ENCODE data around the gene PPAN.

PPAN gene

DNA sequence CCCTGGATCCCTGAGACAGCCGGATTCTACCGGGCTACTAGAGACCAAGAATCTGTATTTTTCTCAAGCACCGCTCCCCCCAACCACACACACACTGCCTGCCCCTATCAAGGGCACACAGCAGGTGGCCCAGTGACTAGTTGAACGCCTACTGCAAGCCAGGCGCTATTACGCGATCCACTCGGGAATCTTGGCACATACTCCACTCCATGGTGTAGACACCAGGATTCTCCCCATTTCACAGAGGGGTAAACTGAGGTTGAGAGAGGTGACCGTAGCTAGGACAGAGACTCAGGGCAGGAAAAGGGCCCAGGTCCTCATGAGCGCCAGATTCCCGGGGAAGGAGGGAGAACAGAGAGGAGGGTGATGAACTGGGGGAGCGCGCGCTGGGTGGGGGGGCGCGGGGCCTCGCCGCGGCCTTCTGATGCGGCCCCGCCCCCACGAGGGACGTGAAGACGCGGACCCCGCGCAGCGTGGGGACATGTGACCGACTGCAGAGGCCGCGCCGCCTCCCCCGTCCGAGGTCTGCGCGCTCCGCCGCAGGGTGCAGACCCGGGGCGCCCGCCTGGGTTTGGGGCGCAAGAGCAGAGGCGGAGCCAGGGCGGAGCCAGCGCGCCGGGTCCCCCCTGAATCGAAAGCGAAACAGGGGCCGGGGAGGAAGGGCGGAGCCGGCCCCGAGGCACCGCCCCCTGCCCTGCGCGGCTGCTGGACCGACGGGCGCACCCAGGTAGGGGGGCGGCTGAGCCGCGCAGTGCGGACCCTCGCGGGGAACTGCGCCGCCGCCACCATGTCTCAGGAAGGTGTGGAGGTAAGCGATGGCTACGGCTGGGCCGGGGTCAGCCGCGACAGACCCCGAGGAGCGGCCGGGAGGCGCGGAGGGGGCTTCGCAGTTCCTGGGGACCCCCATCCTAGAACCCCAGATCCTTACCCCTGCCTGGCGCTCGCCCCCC, 20.2 kb upstream of the PPAN start, which contains the start of gene SHFL:
Gene SHFL (plus strand): TSS at position 677 of the 950 bp plus-strand sequence. CDS start 111 bp downstream, at position 788.
- H3K27ac ChIP-seq (ENCODE audit: extremely low read depth, low read depth, low read length) = no peak within 1 kb of the TSS; the same call in 1 of the 2 replicates
- no peaks in the 10 kb centered on the region for H3K36me3 ChIP-seq (ENCODE audit: control insufficient read depth in 2 of 2, insufficient read depth in 1 of 2, low read length in 2 of 2)
- CTCF ChIA-PET = no interaction called here
- H3K4me1 ChIP-seq (ENCODE audit: control insufficient read depth, insufficient read depth, low read length) = no peaks in the 10 kb centered on the region
- POLR2A ChIA-PET = interaction anchor here (0.6 kb wide), 1 partner anchor 1621 kb away, joined by 5 read pairs; no protein-coding TSS in a partner anchor
- no peaks in the 10 kb centered on the region for H3K9me3 ChIP-seq (ENCODE audit: control insufficient read depth, insufficient read depth, low read depth, low read length)
- peak within 1 kb of the TSS; percentile 57 for H3K4me3 ChIP-seq (ENCODE audit: low read depth, low read length)
- TF ChIP-seq, protein P1, sequence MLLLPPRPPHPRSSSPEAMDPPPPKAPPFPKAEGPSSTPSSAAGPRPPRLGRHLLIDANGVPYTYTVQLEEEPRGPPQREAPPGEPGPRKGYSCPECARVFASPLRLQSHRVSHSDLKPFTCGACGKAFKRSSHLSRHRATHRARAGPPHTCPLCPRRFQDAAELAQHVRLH (tag by site-specific recombination; IDR thresholded peaks at IDR 0.05) = peak; percentile 83
- 0 out of 2 replicates have a peak, but pooled peaks have one; percentile 30 for TF ChIP-seq ZNF391 (tag by site-specific recombination; IDR thresholded peaks at IDR 0.05; ENCODE audit: borderline replicate concordance, low read depth)
- TF ChIP-seq, protein P2, sequence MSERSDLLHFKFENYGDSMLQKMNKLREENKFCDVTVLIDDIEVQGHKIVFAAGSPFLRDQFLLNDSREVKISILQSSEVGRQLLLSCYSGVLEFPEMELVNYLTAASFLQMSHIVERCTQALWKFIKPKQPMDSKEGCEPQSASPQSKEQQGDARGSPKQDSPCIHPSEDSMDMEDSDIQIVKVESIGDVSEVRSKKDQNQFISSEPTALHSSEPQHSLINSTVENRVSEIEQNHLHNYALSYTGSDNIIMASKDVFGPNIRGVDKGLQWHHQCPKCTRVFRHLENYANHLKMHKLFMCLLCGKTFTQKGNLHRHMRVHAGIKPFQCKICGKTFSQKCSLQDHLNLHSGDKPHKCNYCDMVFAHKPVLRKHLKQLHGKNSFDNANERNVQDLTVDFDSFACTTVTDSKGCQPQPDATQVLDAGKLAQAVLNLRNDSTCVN (tag by site-specific recombination; optimal IDR thresholded peaks at IDR 0.05) = peak; percentile 46
- 0 out of 2 replicates have a peak, but pooled peaks have one; percentile 21 for TF ChIP-seq SP7 (tag by site-specific recombination; IDR thresholded peaks at IDR 0.05)
- TF ChIP-seq ZSCAN30 (tag by site-specific recombination; IDR thresholded peaks at IDR 0.05) = no peak
- peak; percentile 22; the same call in 1 of the 2 replicates for TF ChIP-seq SP3 (tag by site-specific recombination; IDR thresholded peaks at IDR 0.05)
- peak; percentile 59 for TF ChIP-seq ZBTB20 (tag by site-specific recombination; IDR thresholded peaks at IDR 0.05)
- 0 out of 2 replicates have a peak, but pooled peaks have one; percentile 8 for TF ChIP-seq KLF1 (tag by site-specific recombination; IDR thresholded peaks at IDR 0.05)
- TF ChIP-seq ZNF2 (tag by site-specific recombination; IDR thresholded peaks at IDR 0.05) = no peak
- 0 out of 2 replicates have a peak, but pooled peaks have one; percentile 11 for TF ChIP-seq ZNF629 (tag by site-specific recombination; IDR thresholded peaks at IDR 0.05)
- peak; percentile 45; the same call in 1 of the 2 replicates for TF ChIP-seq ZNF335 (tag by site-specific recombination; conservative IDR thresholded peaks at IDR 0.05)
- TF ChIP-seq, protein P3, sequence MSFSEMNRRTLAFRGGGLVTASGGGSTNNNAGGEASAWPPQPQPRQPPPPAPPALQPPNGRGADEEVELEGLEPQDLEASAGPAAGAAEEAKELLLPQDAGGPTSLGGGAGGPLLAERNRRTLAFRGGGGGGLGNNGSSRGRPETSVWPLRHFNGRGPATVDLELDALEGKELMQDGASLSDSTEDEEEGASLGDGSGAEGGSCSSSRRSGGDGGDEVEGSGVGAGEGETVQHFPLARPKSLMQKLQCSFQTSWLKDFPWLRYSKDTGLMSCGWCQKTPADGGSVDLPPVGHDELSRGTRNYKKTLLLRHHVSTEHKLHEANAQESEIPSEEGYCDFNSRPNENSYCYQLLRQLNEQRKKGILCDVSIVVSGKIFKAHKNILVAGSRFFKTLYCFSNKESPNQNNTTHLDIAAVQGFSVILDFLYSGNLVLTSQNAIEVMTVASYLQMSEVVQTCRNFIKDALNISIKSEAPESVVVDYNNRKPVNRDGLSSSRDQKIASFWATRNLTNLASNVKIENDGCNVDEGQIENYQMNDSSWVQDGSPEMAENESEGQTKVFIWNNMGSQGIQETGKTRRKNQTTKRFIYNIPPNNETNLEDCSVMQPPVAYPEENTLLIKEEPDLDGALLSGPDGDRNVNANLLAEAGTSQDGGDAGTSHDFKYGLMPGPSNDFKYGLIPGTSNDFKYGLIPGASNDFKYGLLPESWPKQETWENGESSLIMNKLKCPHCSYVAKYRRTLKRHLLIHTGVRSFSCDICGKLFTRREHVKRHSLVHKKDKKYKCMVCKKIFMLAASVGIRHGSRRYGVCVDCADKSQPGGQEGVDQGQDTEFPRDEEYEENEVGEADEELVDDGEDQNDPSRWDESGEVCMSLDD (tag by site-specific recombination; IDR thresholded peaks at IDR 0.05) = peak; percentile 63; the same call in 1 of the 2 replicates
- no peak for TF ChIP-seq ZNF707 (tag by site-specific recombination; IDR thresholded peaks at IDR 0.05)
- peak; percentile 67; the same call in 1 of the 2 replicates for TF ChIP-seq ZNF24 (tag by site-specific recombination; IDR thresholded peaks at IDR 0.05)
- no peak for TF ChIP-seq FEZF1 (tag by site-specific recombination; IDR thresholded peaks at IDR 0.05)
- TF ChIP-seq, protein P4, sequence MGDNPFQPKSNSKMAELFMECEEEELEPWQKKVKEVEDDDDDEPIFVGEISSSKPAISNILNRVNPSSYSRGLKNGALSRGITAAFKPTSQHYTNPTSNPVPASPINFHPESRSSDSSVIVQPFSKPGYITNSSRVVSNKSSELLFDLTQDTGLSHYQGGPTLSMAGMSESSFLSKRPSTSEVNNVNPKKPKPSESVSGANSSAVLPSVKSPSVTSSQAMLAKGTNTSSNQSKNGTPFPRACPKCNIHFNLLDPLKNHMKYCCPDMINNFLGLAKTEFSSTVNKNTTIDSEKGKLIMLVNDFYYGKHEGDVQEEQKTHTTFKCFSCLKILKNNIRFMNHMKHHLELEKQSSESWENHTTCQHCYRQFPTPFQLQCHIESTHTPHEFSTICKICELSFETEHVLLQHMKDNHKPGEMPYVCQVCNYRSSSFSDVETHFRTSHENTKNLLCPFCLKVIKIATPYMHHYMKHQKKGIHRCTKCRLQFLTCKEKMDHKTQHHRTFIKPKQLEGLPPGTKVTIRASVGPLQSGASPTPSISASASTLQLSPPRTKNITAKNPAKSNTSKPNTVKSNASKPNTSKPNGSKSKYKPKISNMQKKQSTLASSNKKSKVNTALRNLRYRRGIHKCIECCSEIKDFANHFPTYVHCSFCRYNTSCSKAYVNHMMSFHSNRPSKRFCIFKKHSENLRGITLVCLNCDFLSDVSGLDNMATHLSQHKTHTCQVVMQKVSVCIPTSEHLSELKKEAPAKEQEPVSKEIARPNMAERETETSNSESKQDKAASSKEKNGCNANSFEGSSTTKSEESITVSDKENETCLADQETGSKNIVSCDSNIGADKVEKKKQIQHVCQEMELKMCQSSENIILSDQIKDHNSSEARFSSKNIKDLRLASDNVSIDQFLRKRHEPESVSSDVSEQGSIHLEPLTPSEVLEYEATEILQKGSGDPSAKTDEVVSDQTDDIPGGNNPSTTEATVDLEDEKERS (tag by site-specific recombination; IDR thresholded peaks at IDR 0.05) = peak; percentile 62; the same call in 1 of the 2 replicates
- TF ChIP-seq, protein P5, sequence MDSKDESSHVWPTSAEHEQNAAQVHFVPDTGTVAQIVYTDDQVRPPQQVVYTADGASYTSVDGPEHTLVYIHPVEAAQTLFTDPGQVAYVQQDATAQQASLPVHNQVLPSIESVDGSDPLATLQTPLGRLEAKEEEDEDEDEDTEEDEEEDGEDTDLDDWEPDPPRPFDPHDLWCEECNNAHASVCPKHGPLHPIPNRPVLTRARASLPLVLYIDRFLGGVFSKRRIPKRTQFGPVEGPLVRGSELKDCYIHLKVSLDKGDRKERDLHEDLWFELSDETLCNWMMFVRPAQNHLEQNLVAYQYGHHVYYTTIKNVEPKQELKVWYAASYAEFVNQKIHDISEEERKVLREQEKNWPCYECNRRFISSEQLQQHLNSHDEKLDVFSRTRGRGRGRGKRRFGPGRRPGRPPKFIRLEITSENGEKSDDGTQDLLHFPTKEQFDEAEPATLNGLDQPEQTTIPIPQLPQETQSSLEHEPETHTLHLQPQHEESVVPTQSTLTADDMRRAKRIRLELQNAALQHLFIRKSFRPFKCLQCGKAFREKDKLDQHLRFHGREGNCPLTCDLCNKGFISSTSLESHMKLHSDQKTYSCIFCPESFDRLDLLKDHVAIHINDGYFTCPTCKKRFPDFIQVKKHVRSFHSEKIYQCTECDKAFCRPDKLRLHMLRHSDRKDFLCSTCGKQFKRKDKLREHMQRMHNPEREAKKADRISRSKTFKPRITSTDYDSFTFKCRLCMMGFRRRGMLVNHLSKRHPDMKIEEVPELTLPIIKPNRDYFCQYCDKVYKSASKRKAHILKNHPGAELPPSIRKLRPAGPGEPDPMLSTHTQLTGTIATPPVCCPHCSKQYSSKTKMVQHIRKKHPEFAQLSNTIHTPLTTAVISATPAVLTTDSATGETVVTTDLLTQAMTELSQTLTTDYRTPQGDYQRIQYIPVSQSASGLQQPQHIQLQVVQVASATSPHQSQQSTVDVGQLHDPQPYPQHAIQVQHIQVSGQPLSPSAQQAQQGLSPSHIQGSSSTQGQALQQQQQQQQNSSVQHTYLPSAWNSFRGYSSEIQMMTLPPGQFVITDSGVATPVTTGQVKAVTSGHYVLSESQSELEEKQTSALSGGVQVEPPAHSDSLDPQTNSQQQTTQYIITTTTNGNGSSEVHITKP (tag by site-specific recombination; IDR thresholded peaks at IDR 0.05) = peak; percentile 48
- TF ChIP-seq REPIN1 (tag by site-specific recombination; IDR thresholded peaks at IDR 0.05; ENCODE audit: low read depth) = peak; percentile 43; the same call in 1 of the 2 replicates
- TF ChIP-seq, protein P6, sequence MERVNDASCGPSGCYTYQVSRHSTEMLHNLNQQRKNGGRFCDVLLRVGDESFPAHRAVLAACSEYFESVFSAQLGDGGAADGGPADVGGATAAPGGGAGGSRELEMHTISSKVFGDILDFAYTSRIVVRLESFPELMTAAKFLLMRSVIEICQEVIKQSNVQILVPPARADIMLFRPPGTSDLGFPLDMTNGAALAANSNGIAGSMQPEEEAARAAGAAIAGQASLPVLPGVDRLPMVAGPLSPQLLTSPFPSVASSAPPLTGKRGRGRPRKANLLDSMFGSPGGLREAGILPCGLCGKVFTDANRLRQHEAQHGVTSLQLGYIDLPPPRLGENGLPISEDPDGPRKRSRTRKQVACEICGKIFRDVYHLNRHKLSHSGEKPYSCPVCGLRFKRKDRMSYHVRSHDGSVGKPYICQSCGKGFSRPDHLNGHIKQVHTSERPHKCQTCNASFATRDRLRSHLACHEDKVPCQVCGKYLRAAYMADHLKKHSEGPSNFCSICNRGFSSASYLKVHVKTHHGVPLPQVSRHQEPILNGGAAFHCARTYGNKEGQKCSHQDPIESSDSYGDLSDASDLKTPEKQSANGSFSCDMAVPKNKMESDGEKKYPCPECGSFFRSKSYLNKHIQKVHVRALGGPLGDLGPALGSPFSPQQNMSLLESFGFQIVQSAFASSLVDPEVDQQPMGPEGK (tag by site-specific recombination; IDR thresholded peaks at IDR 0.05) = 0 out of 2 replicates have a peak, but pooled peaks have one; percentile 11
- TF ChIP-seq, protein P7, sequence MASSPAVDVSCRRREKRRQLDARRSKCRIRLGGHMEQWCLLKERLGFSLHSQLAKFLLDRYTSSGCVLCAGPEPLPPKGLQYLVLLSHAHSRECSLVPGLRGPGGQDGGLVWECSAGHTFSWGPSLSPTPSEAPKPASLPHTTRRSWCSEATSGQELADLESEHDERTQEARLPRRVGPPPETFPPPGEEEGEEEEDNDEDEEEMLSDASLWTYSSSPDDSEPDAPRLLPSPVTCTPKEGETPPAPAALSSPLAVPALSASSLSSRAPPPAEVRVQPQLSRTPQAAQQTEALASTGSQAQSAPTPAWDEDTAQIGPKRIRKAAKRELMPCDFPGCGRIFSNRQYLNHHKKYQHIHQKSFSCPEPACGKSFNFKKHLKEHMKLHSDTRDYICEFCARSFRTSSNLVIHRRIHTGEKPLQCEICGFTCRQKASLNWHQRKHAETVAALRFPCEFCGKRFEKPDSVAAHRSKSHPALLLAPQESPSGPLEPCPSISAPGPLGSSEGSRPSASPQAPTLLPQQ (tag by site-specific recombination; IDR thresholded peaks at IDR 0.05) = 0 out of 2 replicates have a peak, but pooled peaks have one; percentile 28
